ENCODE measurements around the gene ATOSB.

ATOSB gene

GRCh38 chr9:35091536-35091935 lies 24.1 kb downstream of the ATOSB start:
- no peak for DNase-seq (ENCODE audit: low spot score)
- no peak for TF ChIP-seq CTCF (IDR thresholded peaks at IDR 0.05; ENCODE audit: extremely low read depth, missing control alignments)

GRCh38 chr9:35089434-35089833 lies 26.2 kb downstream of the ATOSB start:
- no peak for TF ChIP-seq CTCF (IDR thresholded peaks at IDR 0.05; ENCODE audit: extremely low read depth, missing control alignments)
- no peak for DNase-seq (ENCODE audit: low spot score)

GRCh38 chr9:35085078-35085477 lies 30.6 kb downstream of the ATOSB start:
- DNase-seq (ENCODE audit: low spot score) = no peak
- no peak for TF ChIP-seq CTCF (IDR thresholded peaks at IDR 0.05; ENCODE audit: extremely low read depth, missing control alignments)

- TF ChIP-seq CTCF (IDR thresholded peaks at IDR 0.05; ENCODE audit: extremely low read depth, missing control alignments) = no peak
- DNase-seq (ENCODE audit: low spot score) = peak; percentile 91
These were observed 36.0 kb downstream of the ATOSB start, which contains the start of gene FANCG for GRCh38 chr9:35079426-35080341. Gene FANCG, minus strand, starts transcription at chr9:35079942. Its CDS starts 418 bp downstream, at chr9:35079524.

- no peak for DNase-seq (ENCODE audit: low spot score)
- no peak for TF ChIP-seq CTCF (IDR thresholded peaks at IDR 0.05; ENCODE audit: extremely low read depth, missing control alignments)
These were observed 36.6 kb downstream of the ATOSB start for GRCh38 chr9:35079041-35079425.

GRCh38 chr9:35078066-35078465 lies 37.6 kb downstream of the ATOSB start:
- no peak for DNase-seq (ENCODE audit: low spot score)
- TF ChIP-seq CTCF (IDR thresholded peaks at IDR 0.05; ENCODE audit: extremely low read depth, missing control alignments) = no peak

GRCh38 chr9:35076848-35077247 lies 38.8 kb downstream of the ATOSB start:
- DNase-seq (ENCODE audit: low spot score) = no peak
- no peak for TF ChIP-seq CTCF (IDR thresholded peaks at IDR 0.05; ENCODE audit: extremely low read depth, missing control alignments)
